ENCODE results near the gene NCR3LG1. TPM values are rescaled to one million over a fixed set of nuclear protein-coding genes. Genes with fewer than 3 reads are reported as not detected.

NCR3LG1 gene
- total RNA-seq, 4 donors from 2014 or later: 0.29 to 4.6 (median 0.91) TPM

- peaks cover 0 to 5% of the 10 kb centered on the region in 2 donors for H3K4me1 ChIP-seq
- intact Hi-C loops (cut with DNase I; ENCODE audit: low total_unique reads): no loop called here
- no peak overlapping the region for H3K27ac ChIP-seq
- H3K36me3 ChIP-seq: no peaks in the 10 kb centered on the region
- TF ChIP-seq CTCF (IDR thresholded peaks at IDR 0.05): no peak
- TF ChIP-seq POLR2A (IDR thresholded peaks at IDR 0.05): no peak
- no peaks in the 10 kb centered on the region for H3K27me3 ChIP-seq
- H3K4me3 ChIP-seq: no peak overlapping the region
- H3K9me3 ChIP-seq: no peaks in the 10 kb centered on the region
- DNase-seq: no peak
Measured at GRCh38 chr11:17391493-17392355, 40.1 kb downstream of the NCR3LG1 start.

GRCh38 chr11:17392872-17393271, 41.3 kb downstream of the NCR3LG1 start:
- Histone ChIP-seq H3K4me3 (no peak overlapping the region), H3K27ac (no peak overlapping the region), H3K4me1 (peaks cover 0 to 5% of the 10 kb centered on the region in 2 donors), H3K9me3 (no peaks in the 10 kb centered on the region), H3K36me3 (no peaks in the 10 kb centered on the region), H3K27me3 (no peaks in the 10 kb centered on the region)
- no peak for DNase-seq
- intact Hi-C loops (cut with DNase I; ENCODE audit: low total_unique reads): no loop called here
- TF ChIP-seq POLR2A (IDR thresholded peaks at IDR 0.05) (no peak), CTCF (IDR thresholded peaks at IDR 0.05) (no peak)

- Histone ChIP-seq H3K36me3 (no peaks in the 10 kb centered on the region), H3K4me3 (no peak overlapping the region), H3K4me1 (peaks cover 0 to 4% of the 10 kb centered on the region in 2 donors), H3K27ac (no peak overlapping the region), H3K9me3 (no peaks in the 10 kb centered on the region), H3K27me3 (no peaks in the 10 kb centered on the region)
- no peak for TF ChIP-seq POLR2A (IDR thresholded peaks at IDR 0.05)
- TF ChIP-seq CTCF (IDR thresholded peaks at IDR 0.05): no peak
- no peak for DNase-seq
- intact Hi-C loops (cut with DNase I; ENCODE audit: low total_unique reads): no loop called here
Measured at GRCh38 chr11:17393472-17393871, 41.9 kb downstream of the NCR3LG1 start.

- no peak for DNase-seq
- H3K36me3 ChIP-seq: no peaks in the 10 kb centered on the region
- no peaks in the 10 kb centered on the region for H3K9me3 ChIP-seq
- no peaks in the 10 kb centered on the region for H3K27me3 ChIP-seq
- no peak overlapping the region for H3K27ac ChIP-seq
- no peak for TF ChIP-seq POLR2A (IDR thresholded peaks at IDR 0.05)
- no peak for TF ChIP-seq CTCF (IDR thresholded peaks at IDR 0.05)
- H3K4me1 ChIP-seq: no peaks in the 10 kb centered on the region
- H3K4me3 ChIP-seq: no peak overlapping the region
- intact Hi-C loops (cut with DNase I; ENCODE audit: low total_unique reads): no loop called here
Measured at GRCh38 chr11:17394743-17395390, 43.3 kb downstream of the NCR3LG1 start.

GRCh38 chr11:17395554-17395961, 44.0 kb downstream of the NCR3LG1 start:
- no peaks in the 10 kb centered on the region for H3K27me3 ChIP-seq
- intact Hi-C loops (cut with DNase I; ENCODE audit: low total_unique reads): no loop called here
- no peak for TF ChIP-seq POLR2A (IDR thresholded peaks at IDR 0.05)
- TF ChIP-seq CTCF (IDR thresholded peaks at IDR 0.05): no peak
- DNase-seq: no peak
- H3K9me3 ChIP-seq: no peaks in the 10 kb centered on the region
- H3K36me3 ChIP-seq: no peaks in the 10 kb centered on the region
- no peak overlapping the region for H3K4me3 ChIP-seq
- H3K4me1 ChIP-seq: no peaks in the 10 kb centered on the region
- H3K27ac ChIP-seq: no peak overlapping the region

Data from uterus (tissue), 4 donors.